ENCODE results near the gene TARS3. TPM values are rescaled to one million over a fixed set of nuclear protein-coding genes. Genes with fewer than 3 reads are reported as not detected.

Gene TARS3
- total and polyA plus RNA-seq, 11 donors, result 8.3 to 44.3 (median 32.5) TPM

- peak in 3 of 4 donors; percentile 22 to 52 (median 33) for ATAC-seq
- WGBS, 4 donors, result 36 to 51% (median 40%) methylated on average over 28 to 42 of the region's 42 CpGs
- Histone ChIP-seq H3K36me3 (peaks cover 0 to 52% (median 29%) of the 10 kb centered on the region in 9 donors), H3K27ac (peak overlapping the region; percentile 91 to 100 (median 97)), H3K27me3 (no peaks in the 10 kb centered on the region), H3K4me1 (peaks cover 0 to 39% (median 33%) of the 10 kb centered on the region in 12 donors), H3K4me3 (peak overlapping the region; percentile 72 to 92 (median 87)), H3K9me3 (no peaks in the 10 kb centered on the region)
- TF ChIP-seq POLR2A (IDR thresholded peaks at IDR 0.05), result no peak
- TF ChIP-seq CTCF (IDR thresholded peaks at IDR 0.05), result no peak
- DNase-seq, result peak in 1 of 5 donors; percentile 23
- intact Hi-C loops (cut with DNase I), result loop anchor here in 1 of 10 donors (5.0 kb wide), 1 partner anchor 69 kb away; the partner anchor contains the start of gene TARS3
These were observed 71.4 kb downstream of the TARS3 start for GRCh38 chr15:101652786-101653430.

- Histone ChIP-seq H3K4me3 (peak within 1 kb of the TSS; percentile 72 to 92 (median 87)), H3K27me3 (no peaks in the 10 kb centered on the region), H3K36me3 (peaks cover 0 to 55% (median 36%) of the 10 kb centered on the region in 9 donors), H3K4me1 (peaks cover 0 to 40% (median 31%) of the 10 kb centered on the region in 12 donors), H3K27ac (peak within 1 kb of the TSS; percentile 91 to 100 (median 97)), H3K9me3 (no peaks in the 10 kb centered on the region)
- WGBS, 4 donors, result 0% methylated on average over 45 to 75 of the region's 75 CpGs
- TF ChIP-seq CTCF (IDR thresholded peaks at IDR 0.05), result peak; percentile 75 to 95 (median 89)
- peak; percentile 47 to 92 for TF ChIP-seq POLR2A (IDR thresholded peaks at IDR 0.05)
- intact Hi-C loops (cut with DNase I), result loop anchor here in 1 of 10 donors (5.0 kb wide), 1 partner anchor 70 kb away; the partner anchor contains the start of gene TARS3
- DNase-seq, result peak; percentile 95 to 97 (median 96)
- ATAC-seq, result peak; percentile 90 to 96 (median 95)
These were observed 72.0 kb downstream of the TARS3 start, which contains the start of gene TM2D3 for GRCh38 chr15:101652098-101652785. TM2D3 (minus strand) TSS chr15:101652381; CDS start chr15:101652361, 20 bp downstream.

GRCh38 chr15:101651554-101652097, 72.6 kb downstream of the TARS3 start:
- no peaks in the 10 kb centered on the region for H3K9me3 ChIP-seq
- no peaks in the 10 kb centered on the region for H3K27me3 ChIP-seq
- WGBS, 4 donors, result 0 to 1% (median 0%) methylated on average over 18 to 32 of the region's 32 CpGs
- H3K27ac ChIP-seq, result peak overlapping the region; percentile 91 to 100 (median 97)
- peaks cover 0 to 55% (median 41%) of the 10 kb centered on the region in 9 donors for H3K36me3 ChIP-seq
- ATAC-seq, result peak; percentile 23 to 77 (median 62)
- peak overlapping the region; percentile 72 to 92 (median 87) for H3K4me3 ChIP-seq
- H3K4me1 ChIP-seq, result peaks cover 0 to 43% (median 36%) of the 10 kb centered on the region in 12 donors
- intact Hi-C loops (cut with DNase I), result loop anchor here in 1 of 10 donors (5.0 kb wide), 1 partner anchor 71 kb away; the partner anchor contains the start of gene TARS3
- peak in 2 of 5 donors; percentile 64 for DNase-seq
- TF ChIP-seq CTCF (IDR thresholded peaks at IDR 0.05), result no peak
- no peak for TF ChIP-seq POLR2A (IDR thresholded peaks at IDR 0.05)

Measured in heart left ventricle (tissue), 16 donors.